KOPT-K1 (cell line): ENCODE data around the gene SAP130.

ENCODE experiments used
- H3K27ac ChIP-seq: fragments of 200-600 bp; sonication (generic); 2 replicates; pipeline ENCODE4 v1.5.1; 2016; ENCODE audit warnings: antibody characterized with exemption, mild to moderate bottlenecking, low read depth, low read length; ENCODE audit not compliant: poor library complexity, severe bottlenecking
- H3K36me3 ChIP-seq: fragments of 200-600 bp; sonication (generic); 2 replicates; pipeline ENCODE4 v1.5.1; 2017; ENCODE audit warnings: antibody characterized with exemption, mild to moderate bottlenecking, low read length, moderate library complexity; ENCODE audit not compliant: insufficient read depth
- H3K9me3 ChIP-seq: fragments of 200-600 bp; sonication (generic); 2 replicates; pipeline ENCODE4 v1.5.1; 2017; ENCODE audit warnings: antibody characterized with exemption, low read length, mild to moderate bottlenecking; ENCODE audit not compliant: insufficient read depth, poor library complexity, severe bottlenecking

Gene SAP130

DNA sequence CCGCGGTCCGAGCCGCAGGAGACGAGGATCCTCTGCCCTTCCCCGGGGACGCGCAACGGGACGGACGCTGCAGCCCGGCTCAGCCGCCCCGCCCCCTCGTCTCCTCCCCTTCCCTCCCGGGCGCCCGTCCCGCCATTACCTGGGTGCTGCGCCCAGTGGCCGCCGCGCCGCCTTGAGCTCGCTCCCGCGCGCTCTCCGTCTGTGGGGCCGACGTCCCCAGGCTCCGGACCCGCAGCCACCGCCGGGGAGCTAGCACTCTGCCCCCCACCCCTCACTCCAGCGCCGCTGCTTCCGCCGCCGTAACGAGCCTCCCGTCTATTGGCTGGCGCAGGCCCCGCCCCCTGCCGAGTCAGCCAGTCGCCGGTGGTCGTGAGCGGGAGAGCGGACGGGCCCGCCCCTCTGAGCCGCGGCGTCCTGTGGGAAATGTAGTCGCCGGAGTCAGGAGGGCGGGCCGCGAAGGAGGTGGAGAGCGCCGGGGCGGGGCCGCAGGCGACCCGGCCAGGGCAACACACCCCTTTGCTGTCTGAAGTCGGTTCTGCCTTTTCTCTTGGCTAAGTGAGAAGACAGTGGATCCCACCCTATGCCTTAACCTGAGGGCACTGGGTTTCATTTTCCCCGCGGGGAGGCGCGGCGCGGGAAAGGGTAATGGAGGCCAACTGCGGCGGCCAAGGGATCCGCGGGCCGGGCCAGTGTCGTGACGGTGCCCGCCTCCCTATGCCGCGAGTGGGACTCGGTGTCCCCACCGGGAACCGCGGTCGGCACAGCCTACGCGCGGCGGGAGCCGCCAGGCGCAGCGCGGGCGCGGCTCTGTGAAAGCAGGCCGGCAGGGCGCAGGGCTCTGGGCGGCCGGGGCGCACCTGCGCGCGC is at the start of gene SAP130:
TSS of gene SAP130 (minus strand) at position 259 of the 867 bp plus-strand sequence. CDS start 1,767 bp downstream, outside the sequence.
- Histone ChIP-seq H3K27ac (peak within 1 kb of the TSS; percentile 91), H3K9me3 (peaks cover 17% of the 10 kb centered on the region), H3K36me3 (peaks cover 23% of the 10 kb centered on the region)

DNA sequence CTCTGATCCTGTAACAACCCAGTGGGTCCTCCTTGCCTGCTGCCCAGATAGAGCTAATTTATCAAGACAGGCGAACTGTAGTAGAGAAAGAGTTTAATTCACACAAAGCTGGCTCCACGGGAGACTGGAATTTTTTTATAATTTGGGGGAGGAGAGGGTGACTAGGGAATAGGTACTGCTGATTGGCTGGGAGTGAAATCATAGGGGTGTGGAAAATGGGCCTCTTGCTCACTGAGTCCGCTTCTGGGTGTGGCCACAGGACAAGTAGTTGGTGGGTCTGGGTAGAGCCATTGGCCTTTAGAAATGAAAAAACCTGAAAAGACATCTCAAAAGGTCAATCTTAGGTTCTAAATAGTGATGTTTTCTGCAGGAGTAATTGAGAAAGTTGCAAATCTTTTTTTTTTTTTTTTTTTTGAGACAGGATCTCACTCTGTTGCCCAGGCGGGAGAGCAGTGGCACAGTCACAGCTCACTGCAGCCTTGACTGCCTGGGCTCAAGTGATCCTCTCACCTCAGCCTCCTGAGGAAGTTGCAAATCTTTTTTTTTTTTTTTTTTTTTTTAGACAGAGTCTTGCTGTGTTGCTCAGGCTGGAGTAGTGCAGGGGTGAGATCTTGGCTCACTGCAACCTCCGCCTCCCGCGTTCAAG is 48.7 kb upstream of the SAP130 start:
- Histone ChIP-seq H3K9me3 (no peaks in the 10 kb centered on the region), H3K36me3 (no peaks in the 10 kb centered on the region), H3K27ac (no peak overlapping the region)

DNA sequence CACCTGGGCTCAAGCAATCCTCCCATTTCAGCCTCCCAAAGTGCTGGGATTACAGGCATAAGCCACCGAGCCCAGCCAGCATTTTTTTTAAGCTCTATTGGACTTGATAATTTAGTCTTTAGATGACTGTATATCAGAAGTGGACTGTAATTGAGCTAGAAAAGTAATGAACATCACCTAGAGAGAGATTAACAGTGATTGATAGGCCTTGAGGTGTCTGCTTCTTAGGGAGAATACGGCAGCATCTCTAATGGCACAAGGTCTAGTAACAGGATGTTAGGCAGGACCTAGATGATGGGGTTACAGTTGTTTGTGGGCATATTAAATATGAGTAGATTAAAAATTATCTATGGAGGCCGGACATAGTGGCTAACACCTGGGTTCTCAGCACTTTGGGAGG is 45.4 kb upstream of the SAP130 start:
- H3K27ac ChIP-seq: no peak overlapping the region
- no peaks in the 10 kb centered on the region for H3K9me3 ChIP-seq
- H3K36me3 ChIP-seq: no peaks in the 10 kb centered on the region

- Histone ChIP-seq H3K36me3 (no peaks in the 10 kb centered on the region), H3K27ac (no peak overlapping the region), H3K9me3 (no peaks in the 10 kb centered on the region)
Measured at GRCh38 chr2:128069769-128070168, 41.9 kb upstream of the SAP130 start.

DNA sequence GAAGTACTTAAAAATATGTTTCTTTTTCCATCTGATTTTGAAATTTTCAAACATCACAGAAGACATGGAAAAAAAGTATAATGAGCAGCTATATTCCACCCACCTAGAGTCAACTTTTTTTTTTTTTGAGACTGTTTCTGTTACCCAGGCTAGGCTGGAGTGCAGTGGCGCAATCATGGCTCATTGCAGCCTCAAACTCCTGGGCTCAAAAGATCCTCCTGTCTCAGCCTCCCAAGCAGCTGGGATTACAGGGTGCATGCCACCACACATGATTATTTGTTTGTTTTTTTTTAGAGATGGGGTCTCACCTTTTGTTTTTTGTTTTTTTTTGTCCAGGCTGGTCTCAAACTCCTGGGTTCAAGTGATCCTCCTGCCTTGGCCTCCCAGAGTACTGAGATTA is 36.5 kb upstream of the SAP130 start:
- H3K36me3 ChIP-seq: no peaks in the 10 kb centered on the region
- no peak overlapping the region for H3K27ac ChIP-seq
- H3K9me3 ChIP-seq: no peaks in the 10 kb centered on the region

- H3K9me3 ChIP-seq: no peaks in the 10 kb centered on the region
- H3K36me3 ChIP-seq: no peaks in the 10 kb centered on the region
Measured at GRCh38 chr2:128062571-128062970, 34.7 kb upstream of the SAP130 start.

GRCh38 chr2:128058114-128058513 is 30.3 kb upstream of the SAP130 start:
- Histone ChIP-seq H3K9me3 (no peaks in the 10 kb centered on the region), H3K27ac (no peak overlapping the region), H3K36me3 (no peaks in the 10 kb centered on the region)

More at GRCh38 chr2:128062571-128062970, 34.7 kb upstream of the SAP130 start:
- no peak overlapping the region for H3K27ac ChIP-seq

- Histone ChIP-seq H3K36me3 (no peaks in the 10 kb centered on the region), H3K27ac (no peak overlapping the region), H3K9me3 (no peaks in the 10 kb centered on the region)
Measured at GRCh38 chr2:128057334-128057733, 29.5 kb upstream of the SAP130 start.

GRCh38 chr2:128054104-128054885 is 26.4 kb upstream of the SAP130 start:
- peaks cover 7% of the 10 kb centered on the region for H3K9me3 ChIP-seq
- no peak overlapping the region for H3K27ac ChIP-seq
- no peaks in the 10 kb centered on the region for H3K36me3 ChIP-seq

DNA sequence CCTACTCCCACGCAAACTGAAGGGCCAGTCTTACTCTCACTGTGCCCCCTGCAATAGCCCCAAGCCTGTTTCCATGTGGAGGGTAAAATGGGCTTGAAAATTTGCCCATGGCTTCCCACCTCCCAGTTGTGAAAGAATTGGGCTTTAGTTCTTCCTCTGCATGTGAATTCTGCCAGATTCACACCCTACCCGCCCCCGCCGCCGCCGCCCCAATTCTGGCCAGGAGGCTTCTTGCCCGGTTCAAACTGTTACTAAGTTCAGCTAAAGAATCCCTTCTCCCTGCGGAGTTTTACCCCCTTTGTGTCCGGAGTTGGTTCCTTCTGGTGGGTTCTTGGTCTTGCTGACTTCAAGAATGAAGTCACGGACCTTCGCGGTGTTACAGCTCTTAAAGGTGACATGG is 25.5 kb upstream of the SAP130 start:
- H3K27ac ChIP-seq: no peak overlapping the region

GRCh38 chr2:128043041-128043440 is 15.2 kb upstream of the SAP130 start:
- H3K36me3 ChIP-seq: no peaks in the 10 kb centered on the region
- no peak overlapping the region for H3K27ac ChIP-seq
- H3K9me3 ChIP-seq: peaks cover 39% of the 10 kb centered on the region

More for the DNA sequence above, 25.5 kb upstream of the SAP130 start:
- H3K36me3 ChIP-seq: no peaks in the 10 kb centered on the region
- peaks cover 9% of the 10 kb centered on the region for H3K9me3 ChIP-seq

DNA sequence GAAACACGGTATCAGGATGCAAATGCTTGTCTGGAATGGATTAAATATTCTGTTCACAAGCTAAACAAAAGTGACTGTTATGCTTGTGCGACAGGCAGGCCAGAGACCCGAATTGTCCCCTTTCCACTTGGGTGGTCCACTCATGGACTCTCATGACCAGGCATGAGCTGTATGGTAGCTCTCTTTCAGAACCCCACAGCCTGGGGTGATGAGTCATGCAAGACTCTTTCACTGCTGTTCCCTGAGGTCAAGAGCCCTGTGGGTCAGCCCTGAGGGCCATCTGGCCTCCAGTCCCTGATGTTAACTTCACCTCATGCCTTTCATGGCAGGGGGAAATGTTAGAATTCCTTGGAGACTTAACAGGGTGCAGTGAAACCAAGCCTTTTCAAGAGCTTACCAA is 13.7 kb upstream of the SAP130 start:
- Histone ChIP-seq H3K9me3 (peaks cover 54% of the 10 kb centered on the region), H3K36me3 (no peaks in the 10 kb centered on the region), H3K27ac (no peak overlapping the region)

- H3K27ac ChIP-seq: no peak overlapping the region
- H3K9me3 ChIP-seq: peaks cover 66% of the 10 kb centered on the region
- H3K36me3 ChIP-seq: no peaks in the 10 kb centered on the region
Measured at GRCh38 chr2:128040166-128040771, 12.4 kb upstream of the SAP130 start.

GRCh38 chr2:128039535-128039934 is 11.7 kb upstream of the SAP130 start:
- H3K9me3 ChIP-seq: peaks cover 64% of the 10 kb centered on the region
- H3K27ac ChIP-seq: no peak overlapping the region
- H3K36me3 ChIP-seq: no peaks in the 10 kb centered on the region

DNA sequence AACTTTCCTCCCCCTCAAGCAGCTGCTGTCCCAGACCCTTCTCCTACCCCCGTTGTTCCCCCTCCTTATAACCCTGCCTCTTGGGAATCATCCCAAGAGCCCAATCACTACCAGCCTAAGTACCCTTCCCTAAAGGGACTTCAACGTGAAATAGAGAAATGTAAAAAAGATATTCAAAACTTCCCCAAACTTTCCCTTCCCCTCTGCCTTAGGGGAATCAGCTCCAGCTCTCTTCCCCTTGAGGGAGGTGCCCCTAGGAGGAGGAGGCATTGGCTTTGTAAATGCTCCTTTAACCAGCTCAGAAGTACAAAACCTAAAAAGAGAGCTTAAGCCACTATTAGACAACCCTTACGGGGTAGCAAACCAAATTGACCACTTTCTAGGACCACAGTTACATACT is 10.6 kb upstream of the SAP130 start:
- H3K27ac ChIP-seq: no peak overlapping the region
- H3K36me3 ChIP-seq: no peaks in the 10 kb centered on the region
- H3K9me3 ChIP-seq: peaks cover 57% of the 10 kb centered on the region
